Mesothelial cell of epicardium (in vitro differentiated cells): ENCODE measurements around the gene PLEKHA1. TPM values are rescaled to one million over a fixed set of nuclear protein-coding genes. Genes with fewer than 3 reads are reported as not detected.
A peak's percentile ranks its signal among the peaks of the same experiment; 100 is the strongest.

ENCODE experiments used
- DNase-seq, 2 experiments: peaks; one replicate each; pipeline ENCODE4 v3.0.0; 2021; ENCODE audit warnings: low spot score in 2 of 2; ENCODE audit not compliant: unreplicated experiment in 2 of 2
- H3K27ac Mint-ChIP-seq: 2 replicates; pipeline ENCODE4 v1.8.0; 2021; ENCODE audit warnings: mixed read lengths
- H3K27me3 Mint-ChIP-seq: 2 replicates; pipeline ENCODE4 v1.8.0; 2021; ENCODE audit warnings: low read depth, mixed read lengths
- H3K36me3 Mint-ChIP-seq: 2 replicates; pipeline ENCODE4 v1.8.0; 2021; ENCODE audit warnings: mixed read lengths
- H3K4me1 Mint-ChIP-seq: 2 replicates; pipeline ENCODE4 v1.8.0; 2021; ENCODE audit warnings: mixed read lengths
- H3K4me3 Mint-ChIP-seq: 2 replicates; pipeline ENCODE4 v1.8.0; 2021; ENCODE audit warnings: mild to moderate bottlenecking, moderate library complexity, mixed read lengths
- H3K9me3 Mint-ChIP-seq: 2 replicates; pipeline ENCODE4 v1.8.0; 2021; ENCODE audit warnings: mixed read lengths
- total RNA-seq: library from RNA; stranded (reverse); gene quantifications from 3 replicates; pipeline ENCODE4 v1.2.1, GENCODE V29; 2021
- TF ChIP-seq, protein P1 (sequence below): fragments of 200-600 bp; sonication (generic); IDR thresholded peaks from one replicate; pipeline ENCODE4 v1.5.0; 2021; ENCODE audit warnings: antibody characterized with exemption; ENCODE audit not compliant: unreplicated experiment

PLEKHA1 gene
- total RNA-seq, 1 donor from 2014 or later, result 33.1 TPM

DNA sequence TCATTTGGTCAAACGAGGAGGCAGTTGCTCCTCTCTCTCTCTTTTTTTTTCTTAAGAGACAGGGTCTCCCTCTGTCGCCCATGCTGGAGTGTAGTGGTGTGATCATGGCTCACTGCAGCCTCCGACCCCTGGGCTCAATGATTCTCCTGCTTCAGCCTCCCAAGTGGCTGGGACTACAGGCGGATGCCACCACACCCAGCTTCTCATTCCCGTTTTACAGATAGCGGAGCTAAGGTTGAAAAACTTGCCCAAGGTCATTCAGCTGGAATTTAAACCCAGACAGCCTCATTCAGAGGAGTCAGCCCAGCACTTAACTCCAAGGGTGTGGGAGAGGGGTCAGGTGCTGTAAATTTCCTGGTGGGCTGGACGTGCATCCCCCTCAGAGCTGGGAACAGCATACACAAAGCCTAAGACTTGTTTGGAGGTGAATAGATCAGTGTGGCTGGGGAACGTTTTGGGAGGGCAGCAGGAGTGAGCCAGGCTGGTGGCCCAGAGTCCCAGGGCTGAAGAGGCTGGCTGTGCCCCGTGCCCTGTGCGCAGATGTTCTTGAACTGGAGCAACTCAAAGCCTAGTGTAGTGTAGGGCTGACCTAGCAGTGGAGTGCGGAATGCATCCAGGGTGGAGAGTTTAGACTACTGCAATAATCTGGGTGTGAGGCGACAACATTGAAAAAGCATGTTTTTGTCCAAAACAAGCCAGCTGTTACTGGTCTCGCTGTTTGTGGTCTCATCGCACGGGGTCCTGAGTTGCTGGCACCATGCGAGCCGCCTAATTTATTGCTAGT lies 89.2 kb downstream of the PLEKHA1 start:
- DNase-seq, result no peak
- Mint-ChIP-seq H3K9me3 (no peaks in the 10 kb centered on the region), H3K27ac (no peak overlapping the region), H3K36me3 (no peaks in the 10 kb centered on the region), H3K4me1 (peaks cover 12% of the 10 kb centered on the region), H3K27me3 (peaks cover 83% of the 10 kb centered on the region), H3K4me3 (peak overlapping the region; percentile 38)
- TF ChIP-seq, protein P1, sequence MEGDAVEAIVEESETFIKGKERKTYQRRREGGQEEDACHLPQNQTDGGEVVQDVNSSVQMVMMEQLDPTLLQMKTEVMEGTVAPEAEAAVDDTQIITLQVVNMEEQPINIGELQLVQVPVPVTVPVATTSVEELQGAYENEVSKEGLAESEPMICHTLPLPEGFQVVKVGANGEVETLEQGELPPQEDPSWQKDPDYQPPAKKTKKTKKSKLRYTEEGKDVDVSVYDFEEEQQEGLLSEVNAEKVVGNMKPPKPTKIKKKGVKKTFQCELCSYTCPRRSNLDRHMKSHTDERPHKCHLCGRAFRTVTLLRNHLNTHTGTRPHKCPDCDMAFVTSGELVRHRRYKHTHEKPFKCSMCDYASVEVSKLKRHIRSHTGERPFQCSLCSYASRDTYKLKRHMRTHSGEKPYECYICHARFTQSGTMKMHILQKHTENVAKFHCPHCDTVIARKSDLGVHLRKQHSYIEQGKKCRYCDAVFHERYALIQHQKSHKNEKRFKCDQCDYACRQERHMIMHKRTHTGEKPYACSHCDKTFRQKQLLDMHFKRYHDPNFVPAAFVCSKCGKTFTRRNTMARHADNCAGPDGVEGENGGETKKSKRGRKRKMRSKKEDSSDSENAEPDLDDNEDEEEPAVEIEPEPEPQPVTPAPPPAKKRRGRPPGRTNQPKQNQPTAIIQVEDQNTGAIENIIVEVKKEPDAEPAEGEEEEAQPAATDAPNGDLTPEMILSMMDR, result no peak

DNA sequence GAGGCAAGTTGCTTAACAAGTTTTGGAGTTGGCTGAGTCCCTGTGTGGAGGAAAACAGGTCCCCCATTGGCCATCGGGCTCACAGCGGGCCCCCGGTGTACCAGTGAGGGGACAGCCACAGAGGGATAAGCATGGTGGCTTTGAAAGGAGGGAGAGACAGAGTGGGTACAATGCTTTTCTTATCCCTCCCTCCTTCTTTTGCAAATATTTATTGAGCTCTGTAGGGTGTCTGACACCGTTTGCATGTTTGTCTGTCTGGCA lies 89.7 kb downstream of the PLEKHA1 start:
- Mint-ChIP-seq H3K27me3 (peaks cover 82% of the 10 kb centered on the region), H3K4me3 (no peak overlapping the region), H3K27ac (no peak overlapping the region), H3K9me3 (no peaks in the 10 kb centered on the region), H3K4me1 (peaks cover 12% of the 10 kb centered on the region), H3K36me3 (no peaks in the 10 kb centered on the region)
- DNase-seq, result no peak
- TF ChIP-seq, protein P1, result no peak

DNA sequence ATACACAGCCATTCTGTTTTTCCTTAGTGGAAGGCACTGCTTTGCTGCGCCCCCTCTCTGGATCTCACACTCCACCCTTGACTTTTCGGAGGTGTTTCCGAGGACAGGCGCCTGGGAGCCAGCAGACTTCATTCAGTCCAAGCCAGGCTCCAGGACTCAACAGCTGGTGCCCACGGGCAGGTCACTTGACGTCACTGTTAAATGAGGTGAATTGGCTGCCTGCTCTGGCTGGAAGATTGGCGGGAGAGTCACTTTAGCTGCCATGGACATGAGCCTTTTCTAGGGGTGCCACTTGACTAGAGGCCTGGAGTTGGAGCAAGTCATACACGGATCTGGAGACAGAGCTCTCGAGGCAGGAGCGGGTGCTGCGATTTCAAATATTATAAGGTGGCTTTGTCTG lies 90.1 kb downstream of the PLEKHA1 start:
- TF ChIP-seq, protein P1, result no peak
- DNase-seq, result no peak
- peaks cover 79% of the 10 kb centered on the region for H3K27me3 Mint-ChIP-seq
- no peaks in the 10 kb centered on the region for H3K9me3 Mint-ChIP-seq
- H3K4me3 Mint-ChIP-seq, result no peak overlapping the region
- H3K27ac Mint-ChIP-seq, result no peak overlapping the region
- H3K4me1 Mint-ChIP-seq, result peaks cover 12% of the 10 kb centered on the region
- no peaks in the 10 kb centered on the region for H3K36me3 Mint-ChIP-seq

DNA sequence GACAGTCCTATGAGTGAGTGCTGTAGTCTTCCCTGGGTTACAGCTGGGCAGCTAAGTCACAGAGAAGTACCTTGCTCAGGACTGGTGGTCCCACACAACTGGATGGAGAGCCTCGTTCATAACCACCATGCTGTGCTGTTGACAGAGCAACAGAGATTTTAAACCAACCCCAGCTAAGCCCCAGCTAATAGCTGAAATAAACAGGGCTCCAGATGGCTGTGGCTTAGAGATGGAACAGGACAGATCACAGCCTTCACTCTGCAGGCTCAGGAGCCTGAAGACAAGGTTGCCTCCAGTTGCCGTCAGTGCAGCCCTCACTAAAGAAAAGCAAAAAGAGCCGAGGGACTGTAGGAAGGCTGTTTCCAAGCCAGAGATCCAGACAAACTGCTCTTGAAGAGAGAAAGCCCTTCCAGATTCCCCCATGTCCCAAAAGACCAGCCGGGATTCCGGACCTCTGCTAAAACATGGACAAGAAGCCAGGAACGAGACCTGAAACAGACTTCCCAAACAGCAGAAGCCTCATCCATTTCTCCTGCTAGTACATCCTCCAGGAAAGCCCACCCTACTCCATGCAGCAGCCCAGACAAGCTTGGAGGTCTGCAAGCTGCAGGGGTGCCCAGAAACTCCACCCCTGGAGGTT lies 91.0 kb downstream of the PLEKHA1 start:
- H3K36me3 Mint-ChIP-seq, result no peaks in the 10 kb centered on the region
- peaks cover 11% of the 10 kb centered on the region for H3K4me1 Mint-ChIP-seq
- H3K27me3 Mint-ChIP-seq, result peaks cover 70% of the 10 kb centered on the region
- no peaks in the 10 kb centered on the region for H3K9me3 Mint-ChIP-seq
- no peak for DNase-seq
- TF ChIP-seq, protein P1, result no peak
- H3K27ac Mint-ChIP-seq, result no peak overlapping the region
- no peak overlapping the region for H3K4me3 Mint-ChIP-seq

DNA sequence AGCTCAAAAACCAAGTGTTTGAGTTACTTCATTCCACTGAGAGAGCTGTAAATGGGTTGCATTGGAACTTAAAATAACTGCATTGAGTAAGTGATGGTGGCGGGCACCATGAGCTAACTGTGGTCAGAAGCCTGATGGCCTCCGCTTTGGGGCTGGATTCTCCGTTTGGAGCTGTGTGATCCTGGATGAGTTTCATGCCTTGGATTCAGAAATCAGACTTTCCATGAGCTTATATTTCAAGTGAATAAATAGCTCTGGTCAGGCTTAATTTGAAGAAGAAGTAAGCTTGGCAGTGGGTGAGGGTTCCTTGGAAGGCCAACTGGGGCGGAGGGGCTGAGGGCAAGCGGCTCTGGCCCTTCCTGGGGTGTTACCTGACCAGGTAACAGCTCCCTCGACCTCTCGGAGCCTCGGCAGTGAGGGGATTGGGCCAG lies 92.5 kb downstream of the PLEKHA1 start:
- H3K27me3 Mint-ChIP-seq, result peaks cover 70% of the 10 kb centered on the region
- H3K36me3 Mint-ChIP-seq, result no peaks in the 10 kb centered on the region
- no peak overlapping the region for H3K4me3 Mint-ChIP-seq
- no peaks in the 10 kb centered on the region for H3K9me3 Mint-ChIP-seq
- no peak for DNase-seq
- TF ChIP-seq, protein P1, result no peak
- H3K4me1 Mint-ChIP-seq, result peaks cover 8% of the 10 kb centered on the region
- H3K27ac Mint-ChIP-seq, result no peak overlapping the region
